Measurements from ENCODE around the gene IL1B.

- TF ChIP-seq CTCF (IDR thresholded peaks at IDR 0.05; ENCODE audit: poor library complexity) (no peak), EZH2phosphoT487 (IDR thresholded peaks at IDR 0.05; ENCODE audit: low read depth, severe bottlenecking, unreplicated experiment) (no peak), EZH2 (IDR thresholded peaks at IDR 0.05; ENCODE audit: borderline replicate concordance) (no peak)
These were observed 29.7 kb upstream of the IL1B start for GRCh38 chr2:112866128-112866835.
